ENCODE results near the gene GPBAR1.
A peak's percentile ranks its signal among the peaks of the same experiment; 100 is the strongest.

The GPBAR1 gene, protein sequence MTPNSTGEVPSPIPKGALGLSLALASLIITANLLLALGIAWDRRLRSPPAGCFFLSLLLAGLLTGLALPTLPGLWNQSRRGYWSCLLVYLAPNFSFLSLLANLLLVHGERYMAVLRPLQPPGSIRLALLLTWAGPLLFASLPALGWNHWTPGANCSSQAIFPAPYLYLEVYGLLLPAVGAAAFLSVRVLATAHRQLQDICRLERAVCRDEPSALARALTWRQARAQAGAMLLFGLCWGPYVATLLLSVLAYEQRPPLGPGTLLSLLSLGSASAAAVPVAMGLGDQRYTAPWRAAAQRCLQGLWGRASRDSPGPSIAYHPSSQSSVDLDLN

DNA sequence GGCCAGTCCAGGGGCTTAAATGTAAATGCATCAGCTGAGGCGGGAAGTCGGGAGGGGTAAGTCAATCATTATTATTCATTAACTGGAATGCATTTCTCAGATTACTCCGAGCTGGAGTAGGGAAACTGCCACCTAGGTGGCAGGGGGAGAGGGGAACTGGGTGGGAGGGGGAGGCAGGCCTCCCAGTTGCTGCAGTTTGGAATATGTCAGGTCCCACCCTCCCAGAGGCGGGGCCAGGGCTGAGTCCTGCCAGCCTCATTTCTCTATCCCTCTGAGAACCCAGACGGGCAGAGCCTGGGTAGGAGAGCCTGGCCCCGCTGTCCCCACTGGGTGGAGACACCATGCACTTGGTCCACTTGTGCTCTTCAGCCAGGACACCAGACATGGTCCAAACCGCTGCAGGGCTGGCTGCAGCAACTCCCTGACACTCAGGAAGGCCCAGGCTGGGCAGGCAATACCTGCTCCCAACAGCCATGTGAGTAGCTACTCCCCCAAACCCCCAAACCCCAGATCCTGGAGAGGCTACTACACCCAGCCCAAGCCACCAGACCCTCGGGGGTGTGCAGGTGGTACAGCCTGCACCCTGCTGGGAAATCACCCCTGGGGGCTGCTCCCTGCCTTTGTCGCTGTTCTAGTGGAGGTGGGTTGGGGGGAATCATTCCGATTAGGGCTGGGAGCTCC is at the start of gene GPBAR1:
Gene GPBAR1 (plus strand): TSS at position 274 of the 681 bp plus-strand sequence. CDS start 1,710 bp downstream, outside the sequence.
- DNase-seq, result no peak

DNA sequence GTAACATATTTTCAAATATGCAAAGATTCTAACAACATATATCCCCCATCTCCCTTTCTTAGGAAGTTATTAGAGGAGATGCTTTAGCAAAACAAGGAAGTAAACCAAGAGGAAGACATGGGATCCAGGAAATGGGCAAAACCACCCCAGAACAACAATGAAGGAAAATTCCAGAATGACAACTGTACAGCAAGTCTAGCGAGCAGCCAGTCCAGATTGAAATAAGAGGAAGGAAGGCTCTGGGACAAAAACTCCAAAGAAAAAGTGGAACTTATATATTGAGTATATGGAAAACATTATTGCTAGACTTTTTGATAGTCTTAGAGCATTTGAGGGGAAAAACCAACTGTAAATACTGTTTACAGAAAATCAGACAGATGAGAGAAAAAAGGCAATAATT is 46.7 kb upstream of the GPBAR1 start:
- DNase-seq, result no peak

DNA sequence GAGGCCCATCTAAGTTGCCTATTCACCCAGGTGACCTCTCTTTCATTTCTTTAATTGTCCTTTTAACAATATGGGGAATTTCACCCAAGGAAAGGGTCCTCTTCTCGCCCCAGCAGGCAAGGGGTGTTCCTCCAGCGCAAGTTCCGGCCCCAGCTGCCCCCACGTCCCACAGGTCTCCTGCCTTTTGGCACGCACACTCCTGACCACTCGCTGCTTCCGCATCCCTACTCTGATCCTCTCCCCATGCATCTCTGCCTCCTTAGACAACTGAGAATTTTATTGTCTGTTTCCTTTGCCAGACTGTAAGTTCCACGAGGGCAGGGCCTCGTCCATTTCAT is 44.5 kb upstream of the GPBAR1 start:
- no peak for DNase-seq

DNA sequence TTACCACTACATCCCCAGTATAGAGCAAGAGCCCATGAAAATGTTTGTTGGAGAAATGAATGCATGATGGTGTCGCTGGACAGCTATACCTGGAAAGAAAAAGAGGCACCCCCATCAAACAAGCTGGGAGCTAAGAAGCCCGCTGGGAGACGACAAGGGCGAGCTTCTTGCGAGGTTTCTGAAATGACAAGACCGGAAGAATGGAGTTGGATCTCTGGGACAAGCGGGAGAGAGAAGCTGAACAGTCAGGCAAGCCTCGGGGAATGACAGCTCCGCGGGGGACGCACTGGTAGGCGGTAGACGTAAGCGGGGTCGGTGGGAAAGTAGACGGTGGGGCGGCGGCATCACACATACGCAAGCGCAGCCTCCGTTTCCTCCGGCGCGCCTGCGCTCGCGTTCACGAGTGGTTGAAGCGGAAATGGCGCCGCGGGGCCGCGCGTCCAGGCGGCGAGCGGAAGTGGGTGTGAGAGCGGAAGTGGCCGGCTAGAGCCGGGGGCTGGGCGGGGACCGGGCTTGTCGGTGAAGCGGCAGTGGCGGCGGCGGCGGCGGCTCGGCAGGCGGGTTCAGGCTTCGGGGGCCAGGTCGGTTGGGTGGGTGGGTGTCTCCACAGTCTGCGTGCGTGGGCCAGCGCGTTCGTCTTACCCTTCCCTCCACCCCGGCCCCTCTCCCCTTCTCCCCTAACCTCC is 44.0 kb upstream of the GPBAR1 start, which contains the start of gene ARPC2:
Gene ARPC2 (plus strand): TSS at position 516 of the 686 bp plus-strand sequence. CDS start 282 bp downstream, outside the sequence.
- DNase-seq, result peak; percentile 97

DNA sequence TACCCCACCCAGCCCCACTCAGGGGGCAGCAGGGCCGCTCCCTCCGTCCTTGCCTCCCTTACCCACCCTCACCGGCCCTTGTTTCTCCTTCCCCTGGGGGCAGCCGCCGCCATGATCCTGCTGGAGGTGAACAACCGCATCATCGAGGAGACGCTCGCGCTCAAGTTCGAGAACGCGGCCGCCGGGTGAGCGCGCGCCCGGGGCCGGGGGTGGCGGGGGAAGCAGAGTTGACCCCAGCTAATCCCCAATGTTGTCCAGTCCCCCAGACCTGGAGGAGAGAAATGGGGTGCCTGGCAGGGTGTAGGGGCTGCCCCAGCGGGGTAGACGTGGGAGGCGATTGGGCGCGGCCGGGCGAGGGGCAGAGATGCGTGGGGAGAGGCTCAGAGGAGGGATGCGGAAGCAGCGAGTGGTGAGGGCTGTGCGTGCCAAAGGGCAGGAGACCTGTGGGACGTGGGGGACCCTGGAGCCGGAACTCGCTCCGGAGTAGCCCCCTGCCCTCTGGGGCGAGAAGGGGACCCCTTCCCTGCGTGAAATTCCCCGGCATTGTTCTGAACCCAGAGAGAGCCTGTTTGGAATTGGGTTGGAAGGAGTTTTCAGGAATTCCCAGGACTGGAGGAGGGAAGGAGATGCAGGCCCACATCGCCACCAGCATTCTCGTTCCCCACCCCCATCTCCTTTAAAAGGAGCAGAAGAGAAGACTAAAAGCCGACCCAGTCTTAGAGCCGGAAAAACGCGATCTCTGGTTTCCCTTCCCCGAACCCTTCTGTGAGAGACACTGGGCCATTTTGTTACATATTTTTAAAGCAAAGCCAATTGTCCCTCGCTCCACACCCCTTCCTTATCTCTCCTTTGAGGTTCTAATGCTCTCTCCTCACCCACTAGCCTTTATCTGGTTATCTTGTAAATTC is 43.2 kb upstream of the GPBAR1 start:
- DNase-seq, result peak; percentile 40

DNA sequence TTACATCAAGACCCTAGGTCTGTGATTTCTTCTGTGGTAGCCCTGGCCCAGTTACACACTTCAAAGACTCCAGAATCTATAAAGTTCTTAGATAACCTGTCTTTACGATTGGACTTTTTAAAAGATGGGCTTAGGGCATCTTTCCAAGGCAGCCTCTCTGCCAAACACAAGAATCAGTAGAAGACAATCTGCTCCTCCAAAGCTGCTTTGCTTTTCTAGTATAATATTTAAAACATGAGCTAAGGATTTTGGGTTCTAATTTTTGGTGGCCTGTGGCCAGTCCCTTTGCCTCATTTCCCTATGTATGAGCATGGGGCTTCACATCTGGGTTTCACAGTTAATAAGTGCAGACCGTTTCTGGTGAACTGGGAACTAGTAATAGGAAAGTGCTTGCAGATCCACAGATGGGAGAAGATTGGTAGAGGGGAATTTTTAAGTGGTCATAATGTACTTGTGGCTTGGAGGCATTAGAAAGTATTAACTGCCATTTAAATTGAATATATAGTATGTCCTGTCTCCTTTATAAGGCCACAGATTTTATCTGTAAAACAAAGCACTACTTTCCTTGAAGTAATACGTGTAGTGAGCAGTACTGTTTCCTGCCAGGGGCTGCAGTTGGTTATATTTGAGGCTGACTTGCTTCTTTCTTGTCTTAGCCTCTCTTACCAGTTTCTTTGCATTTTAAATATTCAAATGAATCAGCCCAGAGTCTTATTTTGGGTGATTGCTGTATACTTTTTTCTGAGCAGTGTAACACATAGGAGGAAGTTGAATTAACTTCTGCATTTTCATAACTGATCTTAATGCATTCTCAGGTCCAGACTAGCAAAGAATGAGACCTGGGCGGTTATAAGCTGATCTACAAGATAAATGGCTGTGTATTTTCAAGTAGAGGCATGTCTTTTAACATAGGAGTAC is 42.3 kb upstream of the GPBAR1 start:
- DNase-seq, result no peak

DNA sequence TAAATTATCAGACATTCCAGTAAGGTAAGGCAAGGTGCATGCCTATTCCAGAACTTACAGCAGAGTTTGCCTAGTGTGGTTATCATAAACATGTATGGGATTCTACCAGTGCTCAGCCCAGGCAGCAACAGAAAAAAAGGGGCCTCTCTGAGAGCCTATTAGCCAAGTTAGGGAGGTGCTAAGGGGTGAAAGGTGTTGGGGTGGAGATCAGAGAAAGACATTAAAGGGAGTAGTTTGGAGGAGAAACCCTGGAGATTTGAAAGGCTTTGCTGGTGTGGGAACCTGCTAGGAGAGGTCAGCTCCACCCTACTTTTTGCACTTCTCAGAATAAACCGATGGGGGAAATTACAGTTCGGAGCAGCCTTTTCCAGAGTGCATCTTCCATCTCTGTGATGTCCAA is 40.9 kb upstream of the GPBAR1 start:
- DNase-seq, result no peak

DNA sequence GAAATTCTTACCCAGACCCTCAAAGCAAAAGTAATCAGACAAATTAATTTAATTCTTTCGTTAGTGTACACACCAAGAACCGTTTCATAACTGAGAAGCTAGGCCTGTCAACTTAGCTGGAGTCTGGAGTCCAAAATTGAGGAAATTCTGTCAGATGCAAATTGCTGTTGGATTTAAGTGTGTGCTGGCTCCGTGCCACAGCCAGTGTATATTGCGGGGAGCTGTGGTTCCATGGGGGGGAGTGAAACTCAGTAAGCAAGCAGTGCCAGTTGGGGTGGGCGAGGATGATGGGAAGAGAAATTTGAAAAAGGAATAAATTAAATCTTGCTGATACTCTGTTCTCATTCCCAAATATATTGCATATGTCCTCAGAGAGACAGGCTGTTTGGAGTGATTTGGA is 39.8 kb upstream of the GPBAR1 start:
- no peak for DNase-seq

DNA sequence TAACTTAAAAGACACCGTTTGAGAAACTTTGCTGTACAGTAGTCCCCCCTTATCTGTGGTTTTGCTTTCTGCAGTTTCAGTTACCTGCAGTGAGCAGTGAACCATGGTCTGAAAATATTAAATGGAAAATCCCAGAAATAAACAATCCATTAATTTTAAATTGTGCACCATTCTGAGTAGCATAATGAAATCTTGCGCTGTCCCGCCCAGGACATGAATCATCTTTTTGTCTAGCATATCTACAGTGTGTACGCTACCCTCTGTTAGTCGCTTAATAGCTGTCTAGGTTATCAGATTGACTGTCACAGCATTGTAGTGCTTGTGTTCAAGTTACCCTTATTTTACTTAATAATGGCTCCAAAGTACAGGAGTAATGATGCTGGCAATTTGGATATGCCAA is 37.8 kb upstream of the GPBAR1 start:
- DNase-seq, result no peak

DNA sequence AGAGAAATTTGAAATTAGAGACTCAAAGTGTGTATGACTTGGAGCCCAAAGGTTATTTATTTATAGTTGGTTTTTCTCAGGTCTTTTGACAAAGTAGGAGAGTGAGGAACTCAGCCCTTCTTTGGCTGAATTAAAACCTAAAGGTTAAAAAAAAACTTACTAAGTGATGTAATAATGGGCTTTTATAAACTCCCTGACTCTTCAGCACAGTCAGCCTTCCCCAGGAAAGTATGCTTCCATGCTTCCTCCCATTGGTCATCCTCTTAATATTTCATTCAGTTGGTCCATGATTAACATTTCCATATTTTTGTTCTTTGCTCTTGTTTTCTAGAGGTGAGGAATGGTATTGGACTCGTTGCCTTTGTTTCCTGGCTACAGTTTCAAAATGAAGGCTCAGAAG is 36.6 kb upstream of the GPBAR1 start:
- no peak for DNase-seq

DNA sequence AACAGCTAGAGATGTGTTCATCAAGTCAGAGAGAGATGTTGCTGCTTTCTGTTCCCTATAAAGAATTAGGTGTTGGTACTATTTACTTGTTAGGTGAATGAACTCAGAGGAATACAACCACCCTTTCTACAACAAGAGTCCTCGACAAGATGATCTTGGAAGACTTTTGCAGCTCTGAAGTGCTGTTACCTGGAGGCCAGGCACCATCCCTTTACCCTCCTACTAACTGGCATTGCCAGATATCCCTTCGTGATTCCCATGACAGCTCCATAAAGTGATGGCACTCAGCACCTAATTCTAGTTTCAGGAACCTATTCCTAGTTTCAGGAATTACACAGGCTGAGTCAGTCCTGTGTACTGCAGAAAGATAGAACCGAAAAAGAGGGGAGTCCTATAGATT is 33.9 kb upstream of the GPBAR1 start:
- DNase-seq, result no peak

DNA sequence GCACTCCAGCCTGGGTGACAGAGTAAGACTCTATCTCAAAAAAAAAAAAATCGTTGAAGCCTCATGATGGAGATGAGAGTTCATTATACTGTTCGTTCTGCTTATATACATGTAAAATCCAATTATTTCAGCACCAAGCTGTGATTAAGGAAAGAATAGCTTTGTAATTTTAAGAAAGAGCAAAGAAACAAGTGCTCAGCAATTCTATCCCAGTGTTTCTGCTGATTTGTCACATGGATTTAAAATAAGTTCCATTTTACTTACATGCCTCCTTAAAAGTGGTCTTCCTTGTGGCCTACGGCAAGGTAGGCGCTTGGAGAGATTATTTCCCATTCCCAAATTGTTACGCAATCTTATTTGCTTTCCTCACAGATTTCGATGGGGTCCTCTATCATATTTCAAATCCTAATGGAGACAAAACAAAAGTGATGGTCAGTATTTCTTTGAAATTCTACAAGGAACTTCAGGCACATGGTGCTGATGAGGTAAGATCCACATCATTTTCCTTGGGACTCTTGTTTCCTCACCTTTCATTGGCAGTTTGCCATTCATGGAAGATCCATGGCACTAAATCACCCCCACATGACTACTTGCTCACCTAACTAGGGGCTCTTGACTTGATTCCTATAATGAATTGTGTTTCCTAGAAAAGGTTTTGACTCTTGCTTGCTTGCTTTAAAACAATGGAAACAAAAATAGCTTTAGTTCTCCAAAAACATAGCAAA is 32.3 kb upstream of the GPBAR1 start:
- DNase-seq, result no peak

DNA sequence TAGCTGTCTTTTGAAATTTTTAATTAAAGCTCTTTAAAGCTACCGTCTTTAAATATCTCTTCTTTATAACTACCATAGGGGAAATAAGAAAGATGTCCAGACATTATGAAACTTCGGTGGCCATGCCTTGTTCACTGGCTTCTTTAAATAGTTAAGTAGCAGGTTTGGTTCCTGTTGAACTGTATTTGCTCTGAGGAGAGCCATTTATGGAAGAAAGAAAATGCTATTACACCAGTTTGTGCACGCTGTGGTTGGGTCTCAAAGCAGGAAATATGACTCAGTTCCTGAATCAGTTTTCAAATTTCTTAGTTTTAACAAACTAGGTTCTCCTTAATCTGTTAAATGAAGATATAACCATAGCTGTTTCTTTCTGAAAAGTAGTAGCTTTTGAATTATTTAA is 31.6 kb upstream of the GPBAR1 start:
- DNase-seq, result no peak

DNA sequence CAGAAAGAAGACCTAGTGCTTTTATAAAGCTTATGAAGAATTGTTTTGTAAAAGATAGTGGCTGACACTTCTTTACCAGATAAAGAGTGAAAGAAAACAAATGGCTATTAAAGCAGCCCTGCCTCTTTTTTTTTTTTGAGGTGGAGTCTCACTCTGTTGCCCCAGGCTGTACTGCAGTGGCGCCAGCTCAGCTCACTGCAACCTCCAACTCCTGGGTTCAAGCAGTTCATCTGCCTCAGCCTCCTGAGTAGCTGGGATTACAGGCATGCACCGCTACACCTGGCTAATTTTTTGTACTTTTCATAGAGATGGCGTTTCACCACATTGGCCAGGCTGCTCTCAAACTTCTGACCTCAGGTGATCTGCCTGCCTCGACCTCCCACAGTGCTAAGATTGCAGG is 31.0 kb upstream of the GPBAR1 start:
- DNase-seq, result no peak

DNA sequence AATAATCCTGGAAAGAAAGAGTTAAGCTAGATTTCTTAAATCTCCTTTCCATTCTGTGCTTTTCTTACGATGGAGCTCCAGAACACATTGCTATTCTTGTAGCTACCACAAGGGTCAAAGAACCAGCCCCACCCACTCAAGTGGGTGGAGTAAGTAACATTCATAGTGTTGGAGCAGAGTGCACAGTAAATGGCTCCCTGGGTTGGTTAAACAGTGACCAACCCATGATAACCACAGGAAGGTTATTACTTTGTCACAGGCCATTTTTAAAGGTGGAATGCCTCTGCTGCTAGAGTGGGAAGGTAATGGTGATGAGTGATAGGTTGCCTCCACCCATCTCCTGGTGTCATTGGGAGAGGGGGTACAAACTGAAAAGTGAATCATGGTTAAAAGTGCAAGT is 29.9 kb upstream of the GPBAR1 start:
- DNase-seq, result no peak

DNA sequence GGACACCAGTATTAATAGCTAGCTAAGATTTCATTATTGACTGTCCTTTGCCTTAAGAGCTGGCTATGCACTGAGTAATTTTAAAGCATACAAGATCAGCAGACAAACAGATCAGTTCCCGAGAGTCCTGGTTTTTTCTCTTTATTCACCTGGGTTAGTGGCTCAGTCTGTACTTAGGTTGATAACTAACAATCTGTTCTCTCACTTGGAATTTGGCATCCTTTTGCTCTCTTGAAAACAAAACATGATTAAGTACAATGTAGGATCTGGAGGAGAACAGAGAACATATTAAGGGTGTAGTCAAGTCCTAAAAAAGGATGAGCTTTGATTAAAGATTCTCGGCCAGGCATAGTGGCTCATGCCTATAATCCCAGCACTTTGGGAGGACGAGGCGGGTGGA is 27.3 kb upstream of the GPBAR1 start:
- no peak for DNase-seq

DNA sequence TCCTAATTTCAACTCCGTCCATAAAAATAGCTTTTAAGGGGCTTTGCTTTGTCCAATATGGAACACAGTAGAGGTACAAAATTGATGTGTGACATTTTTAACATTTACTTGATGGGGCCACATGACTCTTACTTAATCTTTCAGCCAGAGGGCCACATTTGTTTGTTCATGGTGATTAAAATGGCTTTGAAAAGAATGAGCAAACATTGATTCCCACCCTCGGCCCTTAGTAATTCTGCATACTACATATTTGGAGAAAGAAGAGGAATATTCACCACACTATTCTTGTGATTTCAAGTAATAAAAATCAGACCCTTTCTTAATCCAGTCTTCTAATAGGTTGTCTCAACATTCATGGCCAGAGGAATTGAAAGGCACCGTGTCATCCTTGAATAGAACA is 26.3 kb upstream of the GPBAR1 start:
- DNase-seq, result no peak

DNA sequence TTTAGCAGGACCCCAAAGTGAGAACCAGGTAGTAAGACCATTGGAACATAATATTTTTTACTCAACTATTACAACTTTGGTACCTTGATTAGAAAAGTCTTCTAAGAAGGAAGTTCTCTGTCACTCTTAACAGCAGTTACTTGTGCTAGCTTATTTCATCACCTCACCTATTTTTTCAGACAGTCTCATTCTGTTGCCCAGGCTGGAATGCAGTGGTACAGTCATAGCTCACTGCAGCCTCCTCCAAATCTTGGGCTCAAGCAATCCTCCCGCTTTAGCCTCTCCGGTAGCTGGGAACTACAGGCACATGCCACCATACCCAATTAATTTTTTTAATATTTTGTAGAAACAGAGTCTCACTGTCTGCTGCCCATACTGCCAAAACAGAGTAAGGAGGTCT is 25.8 kb upstream of the GPBAR1 start:
- DNase-seq, result no peak

DNA sequence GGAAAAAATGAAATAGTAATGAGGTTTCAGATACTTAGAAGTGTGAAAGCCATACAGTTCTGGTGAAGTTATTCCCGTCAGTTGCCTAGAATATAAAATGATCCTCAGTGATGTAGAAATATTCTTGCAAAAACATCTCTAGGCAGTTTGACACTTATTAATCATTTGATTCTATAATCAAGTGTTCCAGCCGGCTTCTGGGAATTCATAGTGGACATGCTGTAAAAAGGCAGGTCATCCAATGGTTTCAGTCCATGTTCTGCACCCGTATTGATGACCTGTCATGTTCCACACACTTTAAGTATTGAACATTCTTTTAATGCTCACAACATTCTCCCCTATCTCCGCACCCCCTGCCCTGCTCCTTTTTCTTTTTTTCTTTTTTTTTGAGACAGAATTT is 24.0 kb upstream of the GPBAR1 start:
- DNase-seq, result no peak

DNA sequence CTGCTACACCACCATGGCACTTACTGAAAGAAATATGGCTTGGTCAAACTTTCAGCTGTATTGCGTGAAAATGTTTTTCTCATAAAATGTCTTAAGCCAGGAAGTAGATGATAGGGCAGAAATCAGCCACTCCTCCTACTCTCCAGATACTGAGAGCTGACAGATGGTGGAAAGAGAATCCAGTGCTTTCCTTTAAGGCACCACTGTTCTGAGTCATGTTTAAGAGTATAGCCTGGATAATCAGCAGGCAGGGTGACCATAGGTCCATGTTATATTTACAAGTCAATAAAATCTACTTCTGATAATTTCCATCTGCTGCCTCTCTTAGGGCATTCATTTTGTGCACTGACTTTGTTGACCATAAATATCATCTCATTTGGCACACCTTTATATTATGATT is 21.9 kb upstream of the GPBAR1 start:
- DNase-seq, result no peak

DNA sequence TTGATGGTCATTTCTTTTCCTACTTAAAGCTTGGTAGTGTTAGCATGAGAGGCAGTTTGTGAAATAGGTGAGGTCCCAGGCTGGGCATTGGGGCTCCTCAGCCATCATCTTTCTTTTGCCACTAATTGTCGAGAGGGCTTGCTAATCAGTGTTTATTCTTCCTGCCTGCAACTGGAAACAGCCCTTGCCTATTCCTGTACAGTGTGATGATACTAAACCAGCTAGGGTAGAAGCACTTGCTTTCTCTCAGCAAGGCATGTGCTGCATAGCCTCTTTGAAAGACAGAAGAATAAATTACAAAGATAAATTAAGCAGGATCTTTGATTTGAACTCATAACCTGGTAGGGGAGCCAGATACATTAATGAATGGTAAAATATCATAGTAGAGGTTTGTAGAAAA is 16.6 kb upstream of the GPBAR1 start:
- no peak for DNase-seq

Measured in NCI-H345 (cell line).